Skin epidermis (tissue), 12 donors: ENCODE measurements around the gene PEMT.

ENCODE experiments used
- H3K27ac ChIP-seq, 21 experiments: fragments of 200-600 bp; sonication (generic) in 11 of 21; one replicate each; pipeline ENCODE4 v1.5.0; 2020; ENCODE audit warnings: mild to moderate bottlenecking in 3 of 21, inconsistent platforms in 2 of 21, moderate library complexity in 2 of 21
- H3K4me3 ChIP-seq, 7 experiments: fragments of 200-600 bp; sonication (generic) in 2 of 7; one replicate each; pipeline ENCODE4 v1.5.0; 2020; ENCODE audit warnings: inconsistent platforms in 2 of 7, mild to moderate bottlenecking in 2 of 7, moderate library complexity in 1 of 7

PEMT gene

DNA sequence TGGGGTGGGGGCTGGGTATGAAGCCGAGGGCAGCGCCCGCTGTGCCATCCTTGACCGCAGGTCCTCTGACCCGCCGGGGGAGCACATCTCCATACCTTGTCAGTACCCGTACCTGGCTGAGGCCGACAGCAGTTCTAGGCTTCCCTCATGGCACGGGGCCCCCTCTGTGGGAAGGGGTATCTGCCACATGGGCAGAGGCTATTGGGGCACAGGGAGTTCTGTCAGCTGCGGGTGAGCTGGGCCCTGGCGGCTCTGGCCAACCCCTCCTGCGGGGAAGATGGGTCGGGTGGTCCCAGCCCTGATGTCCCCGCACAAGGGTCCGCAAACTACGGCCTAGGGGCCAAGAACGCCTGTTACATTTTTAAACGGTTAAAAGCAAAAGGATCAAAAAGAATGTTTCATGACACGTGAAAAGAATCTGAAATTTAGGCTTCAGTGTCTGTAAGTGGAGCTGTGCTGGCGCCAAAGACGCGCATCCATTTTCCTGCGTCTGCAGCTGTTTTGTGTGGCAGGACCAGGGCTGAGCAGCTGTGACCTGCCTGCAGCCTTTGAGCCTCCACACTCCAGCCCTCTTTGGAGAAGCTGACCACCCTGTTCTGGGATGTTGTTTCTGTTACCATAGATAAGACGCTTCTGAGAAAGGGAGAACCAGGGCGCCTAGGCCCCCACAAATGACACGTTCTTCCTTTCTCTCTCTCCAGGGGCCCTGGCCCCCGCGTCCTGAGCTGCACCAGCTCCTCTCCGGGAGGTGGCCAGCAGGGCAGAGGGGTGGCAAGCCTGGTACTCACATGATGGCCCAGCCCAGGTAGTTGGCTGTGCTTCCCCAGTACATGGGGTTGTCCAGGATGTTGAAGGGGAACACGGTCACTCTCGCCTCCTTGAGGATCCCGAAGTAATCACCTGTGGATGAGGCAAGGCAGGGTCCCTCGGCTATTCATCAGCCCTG is 82.6 kb downstream of the PEMT start:
- Histone ChIP-seq H3K27ac (peak overlapping the region in 1 of 21 experiments; percentile 50), H3K4me3 (no peak overlapping the region)

DNA sequence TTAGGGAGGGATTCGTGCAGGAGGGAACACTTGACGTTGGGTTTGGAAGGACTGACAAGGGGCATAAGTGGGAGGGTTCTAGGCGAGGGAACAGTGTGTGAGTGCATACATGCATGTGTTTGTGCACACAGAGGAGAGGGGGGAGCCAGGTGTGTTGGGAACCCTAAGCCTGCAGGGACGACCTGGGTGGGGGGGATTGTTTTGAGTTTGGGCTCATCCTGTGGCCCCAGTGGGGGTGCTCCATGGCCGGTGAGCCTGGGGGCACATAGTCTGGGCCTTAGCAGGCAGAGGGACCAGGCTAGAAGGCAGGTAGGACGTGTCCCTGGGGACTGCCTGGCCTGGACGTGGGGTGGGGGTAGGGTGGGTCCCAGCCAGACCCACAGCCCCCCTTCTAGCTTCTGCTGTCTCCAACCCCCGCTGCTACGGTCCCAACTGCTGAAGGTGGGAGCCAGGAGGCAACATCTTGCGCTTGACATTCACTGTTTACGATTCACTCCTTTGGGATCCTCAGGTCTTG is 83.4 kb downstream of the PEMT start:
- no peak overlapping the region for H3K4me3 ChIP-seq
- H3K27ac ChIP-seq, result no peak overlapping the region

DNA sequence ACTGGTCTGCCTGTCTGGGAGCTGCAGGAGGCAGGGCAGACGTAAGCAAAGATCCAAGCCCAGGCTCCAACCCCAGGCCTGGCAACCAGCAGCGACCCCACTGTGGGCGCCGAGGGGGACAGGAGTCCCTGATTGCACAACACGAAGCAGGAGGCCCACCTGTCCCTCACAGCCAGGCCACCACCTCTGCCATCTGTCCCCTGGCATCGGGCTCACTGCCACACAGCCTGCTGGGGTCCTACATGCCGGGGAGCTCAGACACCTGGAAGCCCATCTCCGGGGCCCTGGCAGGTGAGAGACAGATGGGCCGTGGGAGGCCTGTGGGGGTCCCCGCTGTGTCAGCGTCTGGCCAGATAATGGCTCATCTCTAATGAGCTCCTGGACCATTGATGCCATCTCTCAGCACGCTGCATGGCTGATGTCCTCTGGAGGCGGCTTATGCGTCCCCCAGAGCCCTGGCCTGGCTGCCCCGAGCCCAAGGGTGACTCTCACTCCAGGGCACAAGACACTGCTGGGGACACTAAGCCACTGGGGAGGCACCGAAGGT is 84.0 kb downstream of the PEMT start:
- Histone ChIP-seq H3K4me3 (no peak overlapping the region), H3K27ac (no peak overlapping the region)

DNA sequence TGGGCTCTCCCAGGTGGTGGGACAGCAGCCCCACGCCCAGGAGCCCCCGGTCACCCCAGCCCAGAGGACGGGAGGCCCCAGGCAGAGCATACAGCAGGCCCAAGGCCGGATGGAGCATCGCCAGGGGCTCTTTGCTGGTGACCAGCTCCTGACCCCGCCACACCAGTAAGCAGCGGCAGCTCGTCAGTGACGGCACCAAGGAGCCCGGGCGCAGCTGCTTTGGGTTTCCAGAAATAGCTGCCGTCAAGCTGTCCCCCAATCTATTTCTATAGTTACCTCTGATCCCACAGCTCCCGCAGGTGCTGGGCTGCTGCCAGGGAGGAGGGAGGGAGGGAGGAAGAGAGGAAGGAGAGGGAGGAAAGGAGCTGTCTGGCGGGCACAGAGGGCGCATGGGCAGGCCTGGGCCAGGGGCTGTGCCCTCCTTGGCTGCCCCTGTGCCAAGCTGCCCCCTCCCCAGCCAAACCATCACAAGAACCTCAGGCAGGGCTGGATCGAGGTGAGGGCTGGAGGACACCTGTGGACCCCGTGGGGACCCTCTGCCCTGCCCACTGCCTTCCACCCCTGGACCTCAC is 84.5 kb downstream of the PEMT start:
- H3K4me3 ChIP-seq, result no peak overlapping the region
- H3K27ac ChIP-seq, result peak overlapping the region in 1 of 21 experiments; percentile 24

DNA sequence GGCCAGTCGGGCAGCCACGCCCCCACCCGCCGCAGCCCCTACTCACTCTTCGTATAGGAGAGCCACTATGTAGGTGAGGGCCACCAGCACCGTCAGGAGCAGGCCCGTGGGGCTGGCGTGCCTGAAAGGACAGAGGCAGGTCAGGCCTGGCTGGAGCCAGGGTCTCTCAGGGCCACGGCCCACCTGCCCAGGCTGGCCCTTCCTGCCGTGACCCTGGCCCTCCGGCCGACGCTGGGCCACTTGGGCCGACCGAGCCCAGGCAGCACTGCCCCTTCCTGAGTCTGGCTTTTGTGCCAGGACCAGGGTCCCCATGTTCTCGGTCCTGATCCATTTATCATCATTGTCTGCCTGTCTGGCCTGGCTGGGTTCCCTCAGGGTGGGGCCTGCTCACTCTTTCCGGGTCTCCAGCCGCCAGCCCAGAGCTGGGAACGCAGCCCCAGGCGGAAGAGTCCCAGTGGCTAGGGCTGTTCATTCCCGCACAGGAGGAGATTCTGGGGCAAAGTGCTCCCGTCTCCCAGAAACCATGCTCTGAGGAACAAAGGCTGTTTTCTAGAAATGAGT is 85.2 kb downstream of the PEMT start:
- Histone ChIP-seq H3K4me3 (no peak overlapping the region), H3K27ac (peak overlapping the region in 1 of 21 experiments; percentile 24)

DNA sequence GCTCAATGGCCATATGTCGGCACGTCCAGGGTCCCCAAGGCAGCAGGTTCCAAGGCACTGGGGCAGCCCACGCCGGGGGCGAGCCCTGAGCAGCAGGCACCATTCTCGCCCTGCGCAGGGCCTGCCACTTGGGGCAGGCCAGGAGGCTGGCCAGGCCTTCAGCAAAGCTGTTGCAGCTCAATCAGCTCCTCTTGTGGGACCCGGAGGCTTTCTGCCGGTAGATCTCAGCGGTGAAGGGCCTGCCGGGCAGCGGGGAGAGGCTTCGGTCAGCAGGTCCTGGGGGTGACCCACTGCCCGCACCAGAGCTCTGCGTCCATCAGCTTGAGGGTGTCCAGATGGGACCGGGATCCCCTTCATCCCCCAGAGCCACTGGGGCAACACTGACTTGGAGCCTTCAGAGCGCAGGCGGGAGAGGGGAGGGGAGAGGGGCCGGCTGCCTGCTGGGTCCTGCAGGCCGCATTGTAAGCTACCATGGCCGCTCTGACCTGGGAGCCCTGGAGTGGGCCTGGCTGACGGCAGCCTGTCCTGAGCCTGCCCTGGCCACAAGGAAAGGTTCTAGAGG is 85.8 kb downstream of the PEMT start:
- Histone ChIP-seq H3K27ac (no peak overlapping the region), H3K4me3 (no peak overlapping the region)

DNA sequence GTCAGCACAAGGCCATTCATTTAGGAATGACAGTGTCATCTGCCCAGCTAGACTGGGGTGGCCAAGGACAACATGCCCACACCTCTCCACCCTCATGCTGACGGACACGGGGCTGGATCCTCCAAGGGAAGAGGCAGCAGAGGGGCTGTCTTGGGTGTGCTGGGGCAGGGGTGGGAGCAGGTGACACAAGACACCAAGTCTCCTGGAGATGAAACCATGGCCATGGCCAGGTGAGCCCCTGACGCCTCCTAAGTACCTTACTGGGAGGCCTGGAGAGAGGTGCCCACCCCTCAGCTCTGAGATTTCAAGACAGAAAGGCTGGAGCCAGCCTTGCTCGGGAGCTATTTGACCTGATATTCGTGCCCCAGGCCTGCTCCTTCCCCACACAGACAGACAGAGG is 86.4 kb downstream of the PEMT start:
- Histone ChIP-seq H3K4me3 (no peak overlapping the region), H3K27ac (no peak overlapping the region)

DNA sequence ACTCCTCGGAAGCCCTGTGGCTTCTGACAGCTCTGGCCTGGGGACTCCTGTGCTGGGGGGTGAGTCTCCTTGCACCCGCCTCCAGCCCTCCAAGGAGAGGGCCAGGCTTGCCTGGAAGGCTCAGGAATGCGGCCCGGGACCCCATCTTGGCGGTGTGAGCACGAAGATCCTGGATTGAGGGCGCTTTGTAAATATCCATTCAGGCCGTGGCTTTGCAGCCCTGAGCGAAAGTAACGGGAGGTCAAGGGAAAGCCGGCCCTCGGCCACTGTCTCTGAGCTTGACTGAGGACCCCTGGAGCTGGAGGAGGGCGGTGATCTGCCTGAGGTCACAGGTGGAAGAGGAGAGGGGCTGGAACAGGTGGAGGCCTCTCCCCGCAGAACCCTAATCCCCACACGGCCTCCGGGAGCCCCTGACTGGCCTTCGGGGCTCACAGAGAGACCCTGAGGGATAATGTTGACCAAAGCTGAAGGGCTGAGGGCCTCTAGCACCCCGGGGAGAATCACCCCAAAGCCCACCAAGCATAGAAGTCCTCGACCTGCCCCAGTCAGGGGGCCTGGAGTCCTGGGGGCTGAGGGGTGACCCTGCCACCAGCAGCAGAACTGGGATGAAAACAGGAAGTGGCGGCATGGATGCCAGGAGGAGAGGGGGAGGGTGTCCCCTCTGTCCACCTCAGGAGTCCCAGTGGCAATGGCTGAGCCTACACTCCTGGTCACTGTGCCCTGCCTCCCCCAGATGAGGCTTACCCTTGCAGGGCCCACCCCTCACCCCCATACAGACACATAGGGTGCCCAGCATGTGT is 87.0 kb downstream of the PEMT start:
- no peak overlapping the region for H3K27ac ChIP-seq

DNA sequence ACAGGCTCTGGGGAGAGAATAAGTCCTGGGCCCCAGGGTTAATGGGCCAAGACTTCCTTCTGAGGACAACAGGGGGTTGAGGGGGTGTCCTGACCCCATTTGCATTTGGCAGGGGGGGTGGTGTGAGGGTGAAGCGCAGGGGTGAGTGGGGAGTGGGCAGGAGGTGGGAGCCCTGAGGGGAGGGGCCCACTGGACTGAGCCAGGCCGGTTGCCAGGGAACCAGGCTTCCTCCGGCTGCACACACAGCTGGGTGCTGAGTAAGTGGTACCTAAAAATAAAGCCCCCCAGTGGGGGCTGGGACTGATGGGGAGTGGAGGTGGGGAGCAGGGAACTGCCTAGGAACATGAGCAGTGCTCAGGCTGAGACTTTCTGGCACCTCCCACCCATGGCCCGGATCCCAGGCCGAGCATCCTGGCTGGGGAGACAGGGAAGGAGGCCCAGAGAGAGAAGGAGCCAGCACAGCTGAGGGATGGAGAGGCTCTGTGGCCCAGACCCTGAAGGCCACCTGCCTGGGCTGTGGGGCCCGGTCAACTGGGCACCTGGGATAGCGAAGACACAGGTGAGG is 87.9 kb downstream of the PEMT start:
- H3K27ac ChIP-seq, result no peak overlapping the region
- H3K4me3 ChIP-seq, result no peak overlapping the region

More for the DNA sequence above, 87.0 kb downstream of the PEMT start:
- no peak overlapping the region for H3K4me3 ChIP-seq

DNA sequence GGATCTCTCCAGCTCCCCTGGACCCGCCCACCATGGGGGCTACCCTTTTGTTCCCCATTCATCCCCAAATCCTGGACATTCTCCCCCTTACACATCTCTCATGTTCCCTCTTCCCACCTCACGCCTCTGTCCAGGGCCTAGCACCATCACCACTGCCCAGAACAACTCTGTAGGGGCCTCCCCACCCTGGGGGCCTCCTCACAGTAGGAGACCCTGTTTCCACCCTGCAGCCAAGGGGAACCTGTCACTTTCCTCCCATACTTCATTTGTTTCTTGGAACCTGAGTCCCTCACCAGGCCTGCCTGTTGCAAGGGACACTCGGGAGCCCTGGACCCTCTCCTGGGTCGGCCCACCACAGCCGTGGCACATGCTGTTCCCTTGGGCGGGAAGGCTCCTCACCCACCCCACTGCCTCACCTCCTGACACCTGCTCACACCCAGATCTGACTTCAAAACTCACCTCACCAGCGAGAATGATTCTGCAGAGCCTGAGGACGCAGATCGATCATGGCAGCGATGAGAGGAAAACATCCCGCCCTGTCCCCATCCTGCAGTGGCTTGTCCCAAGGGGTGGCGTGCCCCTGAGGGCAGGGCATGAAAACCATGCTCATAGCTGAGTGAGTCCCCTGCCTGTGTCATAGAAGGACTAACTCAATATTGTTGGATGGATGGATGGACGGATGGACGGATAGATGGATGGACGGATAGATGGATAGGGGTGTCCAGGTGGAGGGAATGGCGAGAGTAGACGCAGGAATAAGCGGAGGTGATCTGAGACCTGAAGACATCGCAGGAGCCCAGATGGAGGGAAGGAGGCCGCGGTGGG is 88.6 kb downstream of the PEMT start:
- H3K27ac ChIP-seq, result no peak overlapping the region
- no peak overlapping the region for H3K4me3 ChIP-seq

DNA sequence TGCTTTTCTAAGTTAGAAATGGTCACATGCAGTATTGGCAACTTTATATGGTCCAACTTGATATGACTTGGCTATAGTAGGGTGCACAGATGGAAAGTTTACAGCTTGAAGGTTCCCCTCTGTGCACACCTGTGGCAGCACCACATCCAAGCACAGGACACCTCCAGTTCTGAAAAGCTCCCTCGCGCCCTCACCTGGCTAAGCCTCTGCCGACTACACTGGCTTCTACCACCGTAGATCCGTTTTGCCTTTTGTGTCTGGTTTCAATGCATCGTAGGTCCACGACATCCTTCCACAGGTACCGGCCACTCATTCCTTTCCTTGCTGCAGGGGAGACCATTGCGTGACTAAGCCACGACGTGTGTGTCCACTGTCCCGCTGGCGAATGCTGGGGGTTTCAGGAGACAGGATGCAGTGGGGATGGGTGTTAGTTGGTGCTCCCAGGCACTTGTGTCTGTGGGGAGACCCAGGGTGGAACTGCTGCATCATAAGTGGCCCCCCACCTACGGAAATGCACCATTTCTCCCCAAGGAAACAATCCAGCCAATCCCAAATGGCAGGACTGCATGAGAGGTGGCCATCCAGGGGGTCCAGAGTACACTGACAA is 90.4 kb downstream of the PEMT start:
- Histone ChIP-seq H3K27ac (no peak overlapping the region), H3K4me3 (no peak overlapping the region)

DNA sequence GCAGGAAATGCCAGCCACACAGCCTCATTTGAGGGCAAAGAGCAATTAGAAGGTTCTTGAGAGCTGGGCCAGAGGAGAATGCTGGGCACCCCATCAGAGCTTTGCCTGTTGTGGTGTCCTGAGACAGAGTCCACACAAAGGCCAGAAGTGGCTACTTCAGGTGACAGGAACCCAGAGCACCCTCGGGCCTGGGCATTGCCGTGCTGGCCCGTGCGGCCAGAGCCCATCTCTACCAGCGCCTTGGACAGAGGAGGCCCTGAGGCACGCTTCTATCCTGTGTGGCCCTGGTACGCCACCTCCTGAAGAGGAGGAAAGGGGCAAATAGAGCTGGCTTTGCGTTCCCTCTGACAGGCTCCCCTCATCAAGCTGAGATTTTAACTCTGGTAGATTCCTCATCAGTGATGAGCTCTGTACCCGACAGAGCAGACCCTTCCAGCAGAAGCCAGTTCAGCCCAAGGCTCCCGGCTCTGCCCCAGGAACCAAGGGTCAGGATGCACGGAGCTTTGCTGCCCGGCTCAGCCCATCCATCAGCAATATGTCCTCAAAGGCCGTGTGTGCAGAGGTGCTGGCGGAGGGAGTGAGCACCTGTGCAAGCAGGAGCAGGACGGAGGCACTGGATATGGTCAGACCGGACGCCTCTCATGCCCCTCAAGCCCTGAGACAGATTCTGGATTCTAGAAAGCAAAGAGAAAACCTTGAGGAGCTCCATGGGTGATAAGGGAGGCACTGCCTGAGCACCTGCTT is 91.9 kb downstream of the PEMT start:
- H3K4me3 ChIP-seq, result no peak overlapping the region
- no peak overlapping the region for H3K27ac ChIP-seq

DNA sequence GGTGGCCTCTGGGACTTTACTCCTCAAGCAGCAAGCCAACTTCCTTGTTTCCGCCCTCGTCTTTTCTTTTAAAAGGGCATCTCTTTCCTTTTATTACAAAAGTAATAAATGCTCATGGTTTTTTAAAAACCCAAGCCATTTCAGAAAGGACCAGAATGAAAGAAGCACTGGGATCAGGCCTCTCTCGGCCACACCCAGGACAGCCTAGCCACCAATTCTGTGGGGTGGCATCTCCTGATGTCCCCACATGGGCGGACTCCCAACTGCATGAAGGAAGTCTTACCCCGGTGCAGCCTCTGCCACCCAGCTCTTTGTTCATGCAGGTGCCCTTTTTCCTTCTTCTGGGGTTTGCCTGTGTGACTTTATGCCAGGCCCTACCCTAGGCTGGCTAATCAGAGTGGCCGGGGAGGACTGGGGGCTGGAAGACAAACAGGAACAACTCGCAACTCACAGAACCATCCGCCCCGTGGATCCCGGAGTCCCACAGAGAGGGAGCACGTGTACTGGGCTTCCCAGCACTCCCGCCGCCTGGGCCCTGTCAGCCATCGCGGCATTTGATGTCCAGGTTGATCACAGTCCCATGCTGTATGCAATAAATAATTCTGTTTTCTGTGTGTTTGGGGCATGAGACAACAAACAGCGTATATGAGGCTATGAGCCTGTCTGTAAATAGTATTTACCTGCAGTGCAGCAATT is 92.8 kb downstream of the PEMT start:
- Histone ChIP-seq H3K27ac (no peak overlapping the region), H3K4me3 (no peak overlapping the region)

DNA sequence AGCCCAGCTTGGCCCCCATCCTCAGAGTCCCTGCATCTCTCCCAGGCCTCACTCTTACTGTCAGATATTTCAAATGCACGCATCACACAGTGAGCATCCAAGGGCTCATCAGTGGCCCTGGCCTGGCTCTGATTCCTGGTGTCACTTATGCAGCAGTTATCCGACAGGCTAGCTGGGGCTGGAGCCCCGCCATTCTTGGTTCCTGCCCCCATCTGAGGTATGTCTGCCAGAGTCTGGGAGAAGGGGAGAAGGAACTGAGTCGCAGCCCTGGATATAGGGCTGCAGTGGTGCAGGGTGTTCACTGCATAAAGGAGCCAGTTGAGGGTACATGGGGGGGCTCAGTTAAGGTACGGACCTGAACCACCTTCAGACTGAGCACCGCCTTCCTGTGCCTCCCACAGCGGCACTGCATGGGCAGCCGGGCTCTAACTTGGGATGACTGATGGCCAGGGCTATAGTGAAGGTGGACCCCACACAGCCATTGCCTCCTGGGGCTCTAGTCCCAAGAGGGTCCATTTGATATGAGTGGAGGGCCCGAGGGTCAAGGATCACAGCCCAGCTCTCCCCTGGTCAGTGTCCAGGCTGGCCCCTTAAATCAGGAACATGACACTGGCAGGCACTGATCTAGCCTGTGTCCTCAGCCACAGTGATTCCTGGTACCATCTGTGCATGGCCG is 93.5 kb downstream of the PEMT start:
- H3K27ac ChIP-seq, result no peak overlapping the region
- no peak overlapping the region for H3K4me3 ChIP-seq

DNA sequence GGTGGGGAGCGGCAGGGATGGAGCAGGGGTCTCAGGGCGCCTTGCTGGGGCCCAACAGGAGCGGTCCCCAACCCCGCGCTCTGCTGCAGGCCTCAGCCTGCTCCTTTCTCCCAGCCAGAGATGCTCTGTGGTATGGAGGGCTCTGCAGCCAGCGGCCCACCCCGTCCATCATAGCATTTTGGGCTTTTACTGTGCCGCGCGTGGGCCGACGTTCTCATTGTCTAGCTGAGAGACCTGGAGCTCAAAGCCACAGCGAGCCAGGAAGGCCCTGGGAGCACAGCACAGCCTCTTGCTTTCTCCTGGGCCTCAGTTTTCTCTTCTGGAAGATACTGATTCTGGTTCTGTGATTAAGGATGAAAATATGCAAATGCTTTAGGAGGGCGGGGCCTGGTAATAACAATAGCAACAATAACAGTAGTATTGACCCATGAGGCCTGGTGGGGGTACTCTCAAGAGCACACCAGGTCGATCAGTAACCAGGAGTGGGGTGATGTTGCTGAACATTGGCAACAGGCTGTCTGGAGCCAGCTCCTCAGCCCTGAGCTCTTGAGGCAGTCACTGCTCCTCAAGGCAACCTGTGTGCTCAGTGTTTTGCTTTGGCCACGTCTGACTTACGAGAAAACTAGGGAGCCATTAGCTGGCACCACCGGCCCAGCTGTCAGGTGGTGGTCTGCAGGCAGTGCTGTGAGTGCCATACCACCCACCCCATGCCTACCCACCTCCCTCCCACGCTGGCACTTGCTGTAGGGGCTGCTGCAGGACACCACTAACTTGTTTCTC is 94.3 kb downstream of the PEMT start:
- H3K27ac ChIP-seq, result peak overlapping the region in 7 of 21 experiments; percentile 78 to 90 (median 85)
- H3K4me3 ChIP-seq, result peak overlapping the region in 5 of 7 experiments; percentile 44 to 66 (median 48)
